Fibroblast of gingiva (primary cell): Measurements from ENCODE around the gene MYBL2.
"Not testable (repeated sequence)": the region's sequence is repeated elsewhere in the genome, so short reads cannot be mapped to it uniquely, and the experiment has no call there.

Source experiments
- DNase-seq: peaks from one replicate; pipeline ENCODE4 v3.0.0-alpha.2; 2011; ENCODE audit warnings: low read depth

Gene MYBL2

GRCh38 chr20:43666376-43667328 is at the start of gene MYBL2:
MYBL2 (plus strand) TSS chr20:43667114; CDS start chr20:43667284, 170 bp downstream.
- DNase-seq = peak; percentile 40

- no peak for DNase-seq
Measured at GRCh38 chr20:43631598-43631997, 35.3 kb upstream of the MYBL2 start.

- DNase-seq = no peak
Measured at GRCh38 chr20:43636429-43636828, 30.5 kb upstream of the MYBL2 start.

GRCh38 chr20:43642548-43642947 is 24.4 kb upstream of the MYBL2 start:
- no peak for DNase-seq

- no peak for DNase-seq
Measured at GRCh38 chr20:43650997-43651525, 15.9 kb upstream of the MYBL2 start.

GRCh38 chr20:43651650-43652184 is 15.2 kb upstream of the MYBL2 start:
- not testable (repeated sequence) for DNase-seq

GRCh38 chr20:43653966-43654365 is 12.9 kb upstream of the MYBL2 start:
- DNase-seq = no peak

- DNase-seq = not testable (repeated sequence)
Measured at GRCh38 chr20:43655176-43655575, 11.7 kb upstream of the MYBL2 start.

GRCh38 chr20:43655937-43656336 is 11.0 kb upstream of the MYBL2 start:
- DNase-seq = no peak

- no peak for DNase-seq
Measured at GRCh38 chr20:43658069-43658722, 8.7 kb upstream of the MYBL2 start.

- DNase-seq = no peak
Measured at GRCh38 chr20:43658723-43659419, 8.0 kb upstream of the MYBL2 start.

- no peak for DNase-seq
Measured at GRCh38 chr20:43662943-43663655, 3.8 kb upstream of the MYBL2 start.

- no peak for DNase-seq
Measured at GRCh38 chr20:43665466-43666176, 1.3 kb upstream of the MYBL2 start.

GRCh38 chr20:43667341-43668132 is 623 bp downstream of the MYBL2 start:
- DNase-seq = no peak

GRCh38 chr20:43669332-43669731 is 2.4 kb downstream of the MYBL2 start:
- peak; percentile 18 for DNase-seq

GRCh38 chr20:43670423-43670822 is 3.5 kb downstream of the MYBL2 start:
- no peak for DNase-seq

- DNase-seq = no peak
Measured at GRCh38 chr20:43676368-43676767, 9.5 kb downstream of the MYBL2 start.

- peak; percentile 52 for DNase-seq
Measured at GRCh38 chr20:43680981-43681380, 14.1 kb downstream of the MYBL2 start.

GRCh38 chr20:43681468-43681942 is 14.6 kb downstream of the MYBL2 start:
- DNase-seq = peak; percentile 20

- DNase-seq = no peak
Measured at GRCh38 chr20:43681991-43682410, 15.1 kb downstream of the MYBL2 start.
